GM19467 (cell line): ENCODE data around the gene ZNF426.
"Not testable (repeated sequence)": the region's sequence is repeated elsewhere in the genome, so short reads cannot be mapped to it uniquely, and the experiment has no call there.

Experiments used
- ATAC-seq: cut with Tn5 transposase; IDR thresholded peaks from one replicate; pipeline ENCODE4 v1.9.1; 2021; ENCODE audit warnings: mild to moderate bottlenecking, moderate library complexity; ENCODE audit not compliant: unreplicated experiment

The ZNF426 gene

DNA sequence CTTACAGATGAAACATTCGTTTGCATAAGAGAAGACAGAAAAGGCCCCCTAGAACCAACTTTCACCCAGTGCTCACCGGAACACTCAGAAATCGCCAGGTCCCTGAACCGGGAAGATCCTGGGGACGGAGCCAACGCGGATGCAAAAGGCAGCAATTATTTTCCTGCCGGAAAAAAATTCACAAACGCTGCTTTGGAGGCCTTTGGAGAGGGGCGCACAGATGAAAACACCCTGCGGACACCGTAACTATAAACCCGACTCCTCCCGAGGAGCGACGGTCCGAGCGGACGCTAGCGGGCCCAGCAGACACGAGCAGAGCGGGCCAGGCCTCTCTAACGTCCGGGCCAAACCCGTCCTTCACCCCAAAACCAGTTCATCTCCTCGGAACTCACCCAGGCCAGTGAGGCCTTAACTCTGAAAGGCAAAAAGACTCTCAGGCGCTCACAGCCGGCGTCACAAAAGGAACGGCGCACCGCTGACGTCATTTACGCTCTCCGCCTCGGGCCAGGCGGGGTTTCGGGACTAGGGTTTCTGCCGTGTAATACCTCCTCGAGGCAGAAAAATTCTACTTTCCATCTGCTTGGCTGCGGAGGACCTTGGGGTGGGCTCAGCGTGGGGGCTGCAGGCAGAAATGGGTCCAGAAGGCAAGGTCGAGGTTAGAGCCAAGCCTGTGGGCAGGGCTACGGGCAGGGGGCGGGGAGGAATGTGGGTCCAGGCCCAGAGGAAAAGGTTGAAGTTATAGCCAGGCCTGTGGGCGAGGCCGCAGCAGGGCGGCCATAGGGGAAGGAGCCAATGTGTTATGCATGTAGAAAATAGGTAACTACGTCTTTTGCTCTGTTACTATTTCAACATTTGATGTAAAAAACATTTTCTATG, at the start of gene ZNF426:
Gene ZNF426, minus strand, starts transcription at position 463 of the 876 bp plus-strand sequence. CDS start 2,413 bp downstream, outside the sequence.
- peak; percentile 76 for ATAC-seq

DNA sequence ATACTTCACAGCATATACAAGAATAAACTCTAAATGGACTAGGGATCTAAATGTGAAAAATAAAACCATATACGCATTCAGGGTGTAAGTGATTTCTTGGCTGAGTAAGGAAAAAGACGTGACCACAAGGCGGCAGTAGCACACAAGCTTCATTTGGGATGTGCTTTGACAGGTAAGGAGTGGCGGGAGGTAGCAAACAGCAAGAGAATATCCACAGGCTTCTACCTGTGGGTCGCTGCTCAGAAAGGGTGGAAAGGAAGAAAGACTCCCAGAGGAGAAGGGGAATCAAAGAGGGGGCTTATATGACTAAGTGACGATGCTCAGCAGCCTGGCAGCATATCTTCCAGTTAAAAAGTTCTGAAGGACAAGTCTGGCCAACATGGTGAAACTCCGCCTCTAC, 48.3 kb upstream of the ZNF426 start:
- ATAC-seq, result no peak

DNA sequence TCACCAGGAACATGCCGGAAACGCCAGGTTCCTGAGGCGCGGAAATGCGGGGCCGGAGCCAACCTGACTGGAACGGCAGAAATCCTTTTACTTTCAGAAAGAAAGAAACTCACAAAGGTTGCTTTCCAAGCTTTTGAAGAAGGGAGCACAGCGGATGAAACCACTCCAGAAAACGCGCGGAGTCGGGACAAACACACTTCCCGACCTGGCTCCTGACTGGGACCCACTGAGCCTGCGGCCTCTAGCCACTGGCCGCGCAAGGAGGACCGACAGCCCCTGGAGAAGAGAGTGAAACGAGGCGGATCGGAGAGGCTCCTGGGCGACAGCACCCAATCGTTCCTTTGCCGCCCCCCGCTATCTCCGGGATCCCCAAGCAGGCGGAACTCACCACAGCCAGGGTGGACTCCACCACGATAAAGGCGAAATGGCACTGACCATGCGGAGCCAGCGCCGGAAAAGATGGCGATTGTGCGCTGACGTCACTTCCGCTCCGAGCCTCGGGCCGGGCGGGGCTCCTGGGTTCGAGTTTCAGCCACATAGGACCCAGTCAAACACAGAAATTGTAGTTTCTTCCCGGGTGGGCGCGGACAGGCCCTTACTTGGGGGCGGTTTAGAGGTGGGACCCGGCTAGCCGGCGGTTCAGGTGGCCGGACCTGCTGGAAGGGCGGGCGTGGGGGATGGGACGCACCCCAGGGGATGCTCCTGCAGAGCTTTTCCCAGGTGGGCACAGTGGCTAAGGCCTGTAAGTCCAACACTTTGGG, 45.8 kb upstream of the ZNF426 start, which contains the start of gene ZNF121:
Gene ZNF121, minus strand, starts transcription at position 432 of the 761 bp plus-strand sequence. CDS start 16,407 bp downstream, outside the sequence.
- ATAC-seq, result peak; percentile 90

DNA sequence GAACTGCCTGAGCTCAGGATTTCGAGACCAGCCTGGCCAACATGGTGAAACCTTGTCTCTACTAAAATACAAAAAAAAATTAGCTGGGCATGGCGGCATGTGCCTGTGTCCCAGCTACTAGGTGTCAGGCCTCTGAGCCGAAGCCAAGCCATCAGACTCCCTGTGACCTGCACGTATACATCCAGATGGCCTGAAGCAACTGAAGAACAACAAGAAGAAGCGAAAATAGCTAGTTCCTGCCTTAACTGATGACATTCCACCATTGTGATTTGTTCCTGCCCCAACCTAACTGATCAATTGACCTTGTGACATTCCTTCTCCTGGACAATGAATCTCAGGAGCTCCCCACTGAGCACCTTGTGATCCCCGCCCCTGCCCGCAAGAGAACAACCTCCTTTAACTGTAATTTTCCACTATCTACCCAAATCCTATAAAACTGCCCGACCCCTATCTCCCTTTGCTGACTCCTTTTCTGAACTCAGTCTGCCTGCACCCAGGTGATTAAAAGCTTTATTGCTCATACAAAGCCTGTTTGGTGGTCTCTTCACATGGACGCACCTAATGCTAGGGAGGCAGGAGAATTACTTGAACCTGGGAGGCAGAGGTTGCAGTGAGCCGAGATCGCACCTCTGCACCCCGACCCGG, 43.8 kb upstream of the ZNF426 start:
- ATAC-seq, result not testable (repeated sequence)

DNA sequence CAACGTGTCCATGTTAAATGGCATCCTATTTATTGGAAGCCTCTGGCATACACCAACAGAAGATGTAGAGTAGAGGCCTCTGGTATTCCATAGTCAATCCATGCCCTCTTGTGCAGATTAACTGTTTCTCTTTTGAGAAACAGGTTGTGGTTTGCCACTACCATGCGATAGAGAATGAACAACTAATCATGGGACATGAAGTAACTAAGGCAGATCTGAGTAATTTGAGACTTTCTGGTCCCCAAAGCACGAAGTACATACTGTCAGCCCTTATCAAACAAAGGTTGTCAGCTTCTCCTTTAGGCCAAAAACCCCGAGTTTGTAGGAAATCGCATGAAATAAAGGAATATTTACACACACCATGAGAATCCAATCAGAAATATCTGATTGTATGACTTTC, 42.3 kb upstream of the ZNF426 start:
- no peak for ATAC-seq

DNA sequence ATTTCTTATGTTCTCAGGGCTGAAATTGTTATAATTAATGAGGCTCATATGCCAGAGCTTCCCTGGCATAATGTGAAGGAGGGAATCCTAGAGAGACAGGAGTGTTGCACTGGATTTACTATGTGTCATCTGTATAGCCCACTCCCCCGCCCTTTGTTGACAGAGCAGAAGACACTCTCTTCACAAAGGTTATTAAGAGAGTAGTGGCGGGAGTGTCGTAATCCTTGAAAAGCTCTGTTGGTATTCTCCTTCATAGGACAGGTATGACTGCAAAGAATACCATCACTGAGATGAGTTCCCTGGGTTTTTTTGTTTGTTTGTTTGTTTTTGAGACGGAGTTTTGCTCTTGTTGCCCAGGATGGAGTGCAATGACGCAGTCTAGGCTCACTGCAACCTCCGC, 31.8 kb upstream of the ZNF426 start:
- no peak for ATAC-seq

DNA sequence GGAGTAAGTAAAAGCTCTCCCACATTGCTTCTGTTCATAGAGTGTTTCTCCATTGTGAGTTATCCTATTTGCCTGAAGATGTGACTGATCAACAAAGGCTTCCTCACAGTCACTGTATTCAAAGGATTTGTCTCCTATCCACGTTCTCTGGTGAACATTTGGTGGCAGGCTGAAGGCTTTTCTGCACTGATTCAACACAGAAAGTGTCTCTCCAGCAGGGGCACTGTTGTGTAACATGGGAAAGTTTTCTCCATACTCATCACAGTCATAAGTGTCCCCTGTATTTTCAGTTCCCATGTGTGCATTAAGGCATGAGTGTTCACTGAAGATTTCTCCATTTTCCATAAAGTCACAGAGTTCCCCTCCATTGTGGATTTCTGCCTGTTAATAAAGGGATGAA, 28.3 kb upstream of the ZNF426 start:
- no peak for ATAC-seq

DNA sequence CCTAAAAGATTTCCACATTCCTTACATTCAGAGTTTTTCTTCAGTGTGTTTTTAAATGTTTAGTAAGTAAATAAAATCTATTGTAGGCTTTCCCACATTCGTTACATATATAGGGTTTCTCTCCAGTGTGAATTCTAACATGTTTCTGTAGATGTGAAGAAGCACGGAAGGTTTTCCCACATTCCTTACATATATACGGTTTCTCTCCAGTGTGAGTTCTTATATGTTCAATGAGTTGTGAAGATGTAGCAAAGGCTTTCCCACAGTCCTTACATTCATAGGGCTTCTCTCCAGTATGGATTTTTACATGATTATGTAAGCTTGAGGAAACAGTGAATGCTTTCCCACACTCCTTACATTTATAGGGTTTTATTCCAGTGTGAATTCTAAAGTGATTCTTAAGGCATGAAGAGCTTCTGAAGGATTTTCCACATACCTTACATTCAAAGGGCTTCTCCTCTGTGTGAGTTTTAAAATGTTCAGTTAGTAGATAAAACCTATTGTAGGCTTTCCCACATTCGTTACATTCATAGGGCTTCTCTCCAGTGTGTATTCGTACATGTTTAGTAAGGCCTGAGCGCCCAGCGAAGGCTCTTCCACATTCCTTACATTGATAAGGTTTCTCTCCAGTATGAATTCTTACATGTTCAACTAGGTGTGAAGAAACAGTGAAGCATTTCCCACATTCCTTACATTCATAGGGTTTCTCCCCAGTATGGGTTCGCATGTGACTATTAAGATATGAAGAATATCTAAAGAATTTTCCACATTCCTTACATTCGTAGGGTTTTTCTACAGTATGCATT, 27.7 kb upstream of the ZNF426 start:
- no peak for ATAC-seq

DNA sequence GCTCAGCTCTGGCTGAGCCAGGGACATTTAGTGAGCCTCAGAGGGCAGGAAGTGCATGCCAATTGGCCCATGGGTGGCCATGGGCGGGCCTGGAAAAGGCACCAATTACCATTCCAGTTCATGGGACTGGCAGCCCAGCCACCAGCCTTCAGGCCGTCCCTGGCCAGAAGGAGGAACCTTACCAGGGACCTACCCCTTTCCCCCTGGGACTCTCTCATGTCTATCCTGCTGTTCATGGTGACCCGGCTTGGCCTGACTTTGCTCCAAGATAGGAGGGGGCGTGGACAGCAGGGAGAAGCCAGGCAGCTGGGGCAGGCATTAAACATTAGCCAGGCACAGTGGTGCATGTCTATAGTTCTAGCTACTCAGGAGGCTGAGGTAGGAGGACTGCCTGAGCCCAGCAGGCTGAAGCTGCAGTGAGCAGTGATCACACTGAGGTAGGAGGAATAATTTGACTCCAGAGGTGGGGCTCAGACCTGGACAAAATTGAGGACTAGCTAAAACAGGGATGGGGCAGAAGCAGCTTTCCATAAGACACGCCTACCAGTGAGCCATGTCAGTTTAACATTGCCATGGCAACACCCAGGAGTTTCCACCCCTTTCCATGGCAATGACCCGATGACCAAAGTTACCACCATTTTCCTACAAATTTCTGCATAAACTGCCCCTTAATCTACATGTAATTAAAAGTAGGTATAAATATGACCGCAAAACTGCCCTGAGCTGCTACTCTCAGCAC, 14.3 kb upstream of the ZNF426 start:
- ATAC-seq, result no peak

DNA sequence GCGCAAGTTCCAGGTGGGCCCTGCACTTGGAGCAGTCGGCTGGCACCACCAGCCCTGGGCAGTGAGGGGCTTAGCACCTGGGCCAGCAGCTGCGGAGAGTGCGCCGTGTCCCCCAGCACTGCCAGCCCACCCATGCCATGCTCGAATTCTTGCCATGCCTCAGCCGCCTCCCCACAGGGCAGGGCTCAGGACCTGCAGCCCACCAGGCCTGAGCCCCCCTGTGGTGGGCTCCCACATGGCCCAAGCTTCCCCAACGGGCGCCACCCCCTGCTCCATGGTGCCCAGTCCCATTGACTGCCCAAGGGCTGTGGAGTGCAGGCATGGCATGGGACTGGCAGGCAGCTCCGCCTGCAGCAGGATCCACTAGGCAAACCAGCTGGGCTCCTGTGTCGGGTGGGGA, 9.4 kb upstream of the ZNF426 start:
- ATAC-seq, result no peak

DNA sequence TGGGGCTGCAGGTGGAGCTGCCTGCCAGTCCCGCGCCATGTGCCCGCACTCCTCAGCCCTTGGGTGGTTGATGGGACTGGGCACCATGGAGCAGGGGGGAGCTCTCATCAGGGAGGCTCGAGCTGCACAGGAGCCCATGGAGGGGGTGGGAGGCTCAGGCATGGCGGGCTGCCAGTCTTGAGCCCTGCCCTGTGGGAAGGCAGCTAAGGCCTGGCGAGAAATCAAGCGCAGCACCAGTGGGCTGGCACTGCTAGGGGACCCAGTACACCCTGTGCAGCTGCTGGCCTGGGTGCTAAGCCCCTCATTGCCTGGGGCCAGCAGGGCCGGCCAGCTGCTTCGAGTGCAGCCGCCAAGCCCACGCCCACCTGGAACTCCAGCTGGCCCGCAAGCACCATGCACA, 2.8 kb upstream of the ZNF426 start:
- ATAC-seq, result not testable (repeated sequence)

DNA sequence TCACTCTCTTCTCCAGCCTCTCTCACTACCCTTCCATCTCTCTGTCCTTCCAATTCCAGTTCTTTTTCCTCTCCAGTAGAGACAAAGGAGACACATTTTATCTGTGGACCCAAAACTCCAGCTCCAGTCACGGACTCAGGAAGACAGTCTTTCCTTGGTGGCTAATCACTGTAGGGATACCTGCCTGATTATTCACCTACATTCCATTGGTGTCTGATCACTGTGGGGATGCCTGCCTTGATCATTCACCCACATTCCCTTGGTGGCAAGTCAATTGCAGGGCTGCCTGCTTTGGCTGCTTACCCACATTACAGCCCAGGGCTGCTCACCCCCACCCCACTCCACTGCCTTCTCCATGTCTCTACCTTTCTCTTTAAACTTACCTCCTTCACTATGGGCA, 1.5 kb upstream of the ZNF426 start:
- ATAC-seq, result not testable (repeated sequence)

DNA sequence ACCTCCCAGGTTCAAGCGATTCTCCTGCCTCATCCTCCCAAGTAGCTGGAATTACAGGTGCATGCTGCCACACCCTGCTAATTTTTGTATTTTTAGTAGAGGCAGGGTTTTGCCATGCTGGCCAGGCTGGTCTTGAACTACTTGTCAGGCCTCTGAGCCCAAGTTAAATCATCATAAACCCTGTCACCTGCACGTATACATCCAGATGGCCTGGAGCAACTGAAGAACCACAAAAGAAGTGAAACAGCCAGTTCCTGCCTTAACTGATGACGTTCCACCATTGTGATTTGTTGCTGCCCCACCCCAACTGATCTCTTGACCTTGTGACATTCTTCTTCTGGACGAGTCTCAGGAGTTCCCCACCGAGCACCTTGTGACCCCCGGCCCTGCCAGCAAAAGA, 756 bp upstream of the ZNF426 start:
- ATAC-seq, result not testable (repeated sequence)

DNA sequence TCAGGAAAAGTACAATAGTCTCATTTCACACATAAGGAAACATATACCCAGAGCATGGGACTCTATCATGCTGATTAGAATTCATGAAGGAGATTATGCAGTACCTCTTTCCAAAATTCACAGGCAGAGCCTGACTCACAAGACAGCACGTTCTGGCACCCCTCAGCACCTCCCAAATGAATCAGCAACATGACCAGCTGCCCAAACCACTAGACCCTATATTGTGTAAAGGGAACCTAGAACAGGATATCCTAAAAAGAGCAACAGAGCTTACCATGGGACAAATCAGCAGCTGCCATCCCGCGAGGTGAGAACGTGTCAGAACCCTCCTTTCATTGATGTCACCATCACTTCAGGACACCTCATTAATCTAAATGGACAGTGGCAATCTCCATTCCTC, 2.5 kb downstream of the ZNF426 start:
- ATAC-seq, result no peak

DNA sequence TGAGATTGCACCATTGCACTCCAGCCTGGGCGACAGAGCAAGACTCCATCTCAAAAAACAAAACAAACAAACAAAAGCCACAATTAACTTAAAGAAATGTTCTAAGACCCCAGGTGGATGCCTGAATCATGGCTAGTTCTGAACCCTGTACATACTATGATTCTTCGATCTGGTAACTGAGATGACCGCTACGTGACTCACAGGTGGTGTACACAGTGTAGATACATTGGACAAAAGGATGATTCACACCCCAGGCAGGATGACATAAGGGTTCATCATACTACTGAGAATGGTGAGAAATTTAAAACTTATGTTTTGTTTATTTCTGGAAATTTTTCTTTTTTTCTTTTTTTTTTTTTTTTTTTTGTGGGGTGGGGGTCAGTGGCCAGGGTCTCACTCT, 6.5 kb downstream of the ZNF426 start:
- no peak for ATAC-seq

DNA sequence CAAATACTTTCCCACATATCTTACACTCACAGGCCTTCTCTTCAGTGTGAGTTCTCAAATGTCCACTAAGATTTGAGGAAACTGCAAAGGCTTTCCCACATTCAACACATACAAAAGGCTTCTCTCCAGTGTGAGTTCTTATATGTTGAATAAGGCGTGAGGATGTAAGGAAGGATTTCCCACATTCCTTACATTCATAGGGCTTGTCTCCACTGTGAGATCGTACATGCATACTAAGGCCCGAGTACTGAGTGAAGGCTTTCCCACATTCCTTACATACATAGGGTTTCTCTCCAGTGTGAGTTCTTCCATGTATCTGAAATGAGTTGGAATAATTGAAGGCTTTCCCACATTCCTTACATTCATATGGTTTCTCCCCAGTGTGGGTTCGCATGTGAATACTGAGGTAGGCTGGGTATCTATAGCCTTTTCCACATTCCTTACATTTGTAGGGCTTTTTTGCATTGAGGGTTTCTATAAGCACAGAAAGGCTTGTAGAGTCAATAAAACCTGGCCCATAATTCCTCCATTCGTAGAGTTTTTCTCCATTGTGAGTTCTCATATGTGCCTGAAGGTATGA, 9.6 kb downstream of the ZNF426 start:
- ATAC-seq, result no peak

DNA sequence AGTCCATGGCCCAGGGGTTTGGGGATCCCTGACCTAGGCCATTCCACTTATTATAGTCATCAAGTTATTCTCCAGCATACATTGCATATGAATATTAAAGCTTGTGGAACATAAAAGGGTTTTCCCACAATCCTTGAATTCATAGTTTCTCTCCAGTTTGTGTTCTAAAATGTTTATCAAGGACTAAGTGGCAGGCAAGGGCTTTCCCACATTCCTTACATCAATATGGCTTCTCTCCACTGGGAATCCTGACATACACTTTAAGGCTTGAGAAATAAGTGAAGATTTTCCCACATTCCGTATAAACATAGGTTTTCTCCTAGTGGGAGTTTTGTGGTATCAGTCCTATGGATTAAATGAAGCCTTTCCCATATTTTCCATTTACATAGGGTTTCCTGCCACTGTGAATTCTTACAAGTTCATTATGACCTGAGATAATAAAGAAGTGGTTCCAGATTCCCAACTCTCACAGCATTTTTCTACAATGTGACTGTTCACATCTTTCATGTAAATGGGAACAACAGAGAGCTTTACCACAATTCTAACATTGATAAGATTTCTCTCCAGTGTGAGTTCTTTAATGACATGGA, 14.5 kb downstream of the ZNF426 start:
- no peak for ATAC-seq

DNA sequence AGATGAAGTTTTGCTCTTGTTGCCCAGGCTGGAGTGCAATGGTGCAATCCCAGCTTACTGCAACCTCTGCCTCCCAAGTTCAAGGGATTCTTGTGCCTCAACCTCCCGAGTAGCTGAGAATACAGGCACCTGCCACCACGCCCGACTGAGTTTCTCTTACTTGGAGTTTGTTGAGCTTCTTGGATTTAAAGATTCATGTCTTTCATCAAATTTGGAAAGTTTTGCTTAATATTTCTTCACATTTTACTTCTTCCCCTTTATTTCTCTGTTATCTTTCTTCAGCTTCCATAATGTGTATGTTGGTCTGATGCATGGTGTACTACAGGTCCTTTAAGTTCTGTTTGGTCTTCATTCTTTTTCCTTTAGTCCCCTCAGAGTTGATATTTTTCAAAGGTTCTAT, 31.2 kb downstream of the ZNF426 start:
- no peak for ATAC-seq

DNA sequence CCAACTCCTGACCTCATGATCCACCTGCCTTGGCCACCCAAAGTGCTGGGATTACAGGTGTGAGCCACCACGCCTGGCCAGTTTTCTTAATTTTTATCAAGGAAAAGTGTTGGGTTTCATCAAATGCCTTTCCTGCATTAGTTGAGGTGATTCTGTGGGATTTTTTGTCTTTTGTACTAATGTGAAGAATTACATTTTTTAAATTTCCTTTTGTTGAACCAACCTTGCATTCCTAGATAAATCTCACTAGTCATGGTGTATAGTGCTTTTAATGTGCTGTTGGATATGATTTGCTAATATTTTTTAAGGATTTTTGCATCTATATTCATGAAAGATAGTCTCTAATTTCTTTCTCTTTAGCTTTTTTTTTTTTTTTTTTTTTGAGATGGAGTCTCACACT, 37.6 kb downstream of the ZNF426 start:
- ATAC-seq, result no peak
